Hepatocyte (in vitro differentiated cells): ENCODE results near the gene TAS2R40.

Experiments used
- CTCF ChIP-seq: fragments of 200-600 bp; sonication (generic); IDR thresholded peaks from 2 replicates; pipeline ENCODE4 v1.5.1; 2016; ENCODE audit warnings: antibody characterized with exemption, mild to moderate bottlenecking; ENCODE audit not compliant: poor library complexity
- EZH2 ChIP-seq: fragments of 200-600 bp; sonication (generic); IDR thresholded peaks from 2 replicates; pipeline ENCODE4 v1.6.1; 2016; ENCODE audit warnings: antibody characterized with exemption, mild to moderate bottlenecking, borderline replicate concordance

- TF ChIP-seq CTCF (no peak), EZH2 (no peak)
Measured at GRCh38 chr7:143263266-143264195, 41.7 kb downstream of the TAS2R40 start, which contains the start of gene GSTK1.
